ENCODE data around the gene FYCO1.

FYCO1 gene

DNA sequence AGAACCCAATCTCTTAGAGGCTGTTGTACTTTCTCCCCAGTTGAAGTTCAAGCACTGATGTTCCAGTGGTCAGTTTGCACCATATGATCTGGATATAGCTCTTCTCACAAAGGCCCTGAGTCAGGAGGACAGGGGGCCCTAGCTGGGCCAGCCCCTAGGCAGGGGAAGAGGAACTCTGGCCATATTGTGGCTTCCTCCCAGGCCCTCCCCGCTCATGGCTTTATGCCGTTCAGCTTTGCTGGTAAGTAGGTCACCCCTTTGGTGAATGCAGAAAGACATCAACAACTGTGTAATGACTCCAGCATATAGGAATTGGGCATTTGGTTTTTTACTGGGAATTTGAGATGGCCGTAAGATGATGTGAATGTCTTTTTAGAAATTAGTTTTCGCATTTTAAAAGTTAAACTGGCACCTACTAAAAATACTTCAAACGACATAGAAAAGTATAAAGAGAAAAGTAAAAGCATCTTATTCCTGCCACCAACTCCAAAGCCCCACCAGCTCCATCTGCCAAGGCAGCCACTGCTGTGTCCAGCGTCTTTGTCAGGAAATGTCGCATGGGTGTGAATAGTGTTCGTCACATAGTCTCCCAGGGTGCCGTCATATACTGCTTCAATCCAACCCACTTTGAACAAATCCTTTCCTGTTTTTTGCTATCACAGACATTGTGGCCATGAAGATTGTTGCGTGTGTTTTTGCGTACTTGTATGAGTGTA lies 84.0 kb downstream of the FYCO1 start:
- DNase-seq: no peak

GRCh38 chr3:45910892-45911291 lies 84.7 kb downstream of the FYCO1 start:
- DNase-seq: no peak

- DNase-seq: no peak
These were observed 86.1 kb downstream of the FYCO1 start for GRCh38 chr3:45909542-45909941.

GRCh38 chr3:45908761-45909160 lies 86.9 kb downstream of the FYCO1 start:
- DNase-seq: no peak

GRCh38 chr3:45907769-45908705 lies 87.6 kb downstream of the FYCO1 start:
- peak; percentile 48 for DNase-seq

DNA sequence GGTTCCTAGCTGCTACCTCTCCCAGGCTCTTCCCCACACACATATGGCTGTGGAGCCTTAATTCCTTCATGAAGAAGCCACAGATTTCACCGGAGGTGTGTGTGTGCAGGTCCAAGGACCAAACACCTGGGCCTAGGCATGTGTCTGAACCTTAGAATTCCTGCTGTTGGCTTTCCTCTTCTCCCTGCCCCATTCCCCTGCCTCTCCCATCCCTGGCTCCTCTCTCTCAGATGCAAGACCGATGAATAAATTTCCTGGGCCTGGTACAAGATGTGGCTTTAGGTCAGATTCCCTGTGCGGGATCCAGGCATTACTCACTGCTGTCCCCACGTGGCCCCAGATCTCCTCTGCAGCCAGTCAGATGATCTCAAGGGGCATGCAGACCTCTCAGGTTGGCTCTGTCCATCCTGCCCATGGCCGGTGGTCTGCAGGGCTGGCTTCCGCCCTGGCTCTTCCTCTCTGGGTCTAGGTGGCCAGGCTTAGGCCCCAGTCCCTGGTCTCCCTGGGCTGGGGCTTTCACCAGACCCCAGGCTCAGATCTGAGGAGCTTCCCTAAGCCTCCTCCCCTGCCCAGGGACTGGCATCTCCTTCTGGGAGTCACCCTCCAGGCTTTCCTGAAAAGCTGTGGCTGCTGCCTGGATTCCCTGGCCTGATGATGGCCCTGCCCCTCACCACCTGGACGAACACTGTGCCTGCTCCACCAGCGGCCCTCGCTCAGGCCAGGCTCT lies 88.8 kb downstream of the FYCO1 start:
- no peak for DNase-seq

GRCh38 chr3:45905755-45906154 lies 89.9 kb downstream of the FYCO1 start:
- no peak for DNase-seq

DNA sequence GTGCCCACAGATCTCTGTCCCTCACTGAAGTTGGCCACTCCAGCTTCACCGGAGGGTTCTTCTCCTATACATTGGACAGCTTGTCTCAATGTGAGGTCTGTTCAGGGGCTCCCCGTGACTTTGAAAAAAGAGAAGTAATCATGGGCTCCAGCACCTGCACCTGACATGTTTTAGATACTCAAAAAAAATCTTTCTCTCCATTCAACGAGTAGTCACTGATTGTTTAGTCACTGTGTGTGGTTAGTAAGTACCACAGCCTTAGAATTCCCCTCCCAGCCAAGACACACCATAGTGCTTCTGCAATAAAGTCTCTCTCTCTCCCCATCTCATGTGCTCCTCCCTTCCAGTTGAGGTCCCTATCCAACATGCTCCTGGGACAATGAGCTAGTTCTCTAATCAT lies 90.7 kb downstream of the FYCO1 start:
- no peak for DNase-seq

DNA sequence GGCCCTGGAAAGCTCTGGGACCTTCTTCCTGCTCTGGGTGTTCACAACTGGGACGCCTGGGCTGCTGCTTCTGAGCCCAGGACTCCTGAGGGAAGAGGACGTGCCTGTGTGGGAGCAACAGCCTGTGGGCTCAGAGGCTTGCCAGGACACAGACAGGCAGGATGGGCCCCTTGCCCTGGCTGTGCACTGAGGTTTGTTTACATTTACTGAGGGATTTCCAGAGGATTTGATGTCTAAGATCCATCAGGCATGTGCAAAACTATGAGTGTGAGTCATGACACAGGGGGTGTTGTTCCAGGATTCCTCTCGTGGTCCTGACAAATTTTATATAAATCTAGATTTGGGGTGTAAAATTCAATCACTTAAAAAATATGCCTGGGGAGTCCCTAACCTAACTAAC lies 98.7 kb downstream of the FYCO1 start:
- no peak for DNase-seq

DNA sequence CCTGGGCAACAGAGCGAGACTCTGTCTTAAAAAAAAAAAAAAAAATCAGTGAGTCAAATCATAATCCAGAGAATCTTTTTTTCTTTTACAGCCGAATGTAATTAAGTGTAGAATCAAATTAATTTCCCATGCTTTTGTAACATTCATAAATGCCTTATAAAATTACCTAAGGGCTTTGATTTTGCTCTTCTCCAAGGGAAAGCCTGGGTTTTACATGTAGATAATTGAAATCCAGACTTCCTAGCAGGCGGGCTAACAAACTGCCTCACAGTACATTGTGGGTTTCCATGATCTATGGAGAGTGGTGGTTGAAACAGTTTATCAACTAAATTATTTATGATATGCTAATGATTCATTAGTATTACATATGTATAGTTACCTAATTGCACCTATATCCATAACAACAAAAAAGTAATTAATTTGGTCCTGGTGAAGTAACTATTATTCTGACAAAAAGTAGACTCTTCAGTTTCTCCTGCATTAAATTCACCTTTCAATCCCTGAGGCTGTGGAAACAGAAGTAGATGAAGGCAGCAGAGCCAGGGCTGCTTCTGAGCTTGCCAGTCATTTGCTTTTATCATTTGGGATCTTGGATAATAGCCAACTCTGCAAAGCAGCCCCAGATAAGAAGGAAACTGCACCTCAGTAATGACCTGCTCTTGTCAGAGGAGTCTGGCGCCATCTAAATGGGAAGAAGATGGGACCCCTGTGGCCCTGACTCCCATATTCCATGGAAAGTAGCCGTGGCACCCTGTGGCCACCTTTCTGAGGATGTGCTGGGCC lies 99.7 kb downstream of the FYCO1 start:
- DNase-seq: no peak

GRCh38 chr3:45894015-45894414 lies 101.6 kb downstream of the FYCO1 start:
- no peak for DNase-seq

GRCh38 chr3:45892161-45892560 lies 103.5 kb downstream of the FYCO1 start:
- no peak for DNase-seq

DNA sequence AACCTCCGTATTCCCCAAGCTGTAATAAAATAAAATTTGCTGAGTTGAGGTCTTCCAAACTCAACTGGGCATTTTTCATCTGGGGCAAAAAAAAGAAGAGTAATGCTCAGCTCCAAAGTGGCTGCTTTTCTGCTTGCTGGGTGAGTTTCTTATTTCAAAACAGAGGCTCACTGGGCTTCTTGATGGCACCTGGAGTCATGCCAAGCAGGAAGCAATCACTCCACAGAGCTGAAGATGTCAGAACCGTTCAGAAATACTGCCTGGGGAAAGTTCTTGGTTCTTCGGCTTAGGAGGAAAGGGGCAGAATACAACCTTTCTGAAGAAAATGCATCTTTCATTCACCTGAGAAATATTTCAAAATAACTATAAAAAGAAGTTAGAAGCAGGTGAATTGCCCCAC lies 105.2 kb downstream of the FYCO1 start:
- no peak for DNase-seq

DNA sequence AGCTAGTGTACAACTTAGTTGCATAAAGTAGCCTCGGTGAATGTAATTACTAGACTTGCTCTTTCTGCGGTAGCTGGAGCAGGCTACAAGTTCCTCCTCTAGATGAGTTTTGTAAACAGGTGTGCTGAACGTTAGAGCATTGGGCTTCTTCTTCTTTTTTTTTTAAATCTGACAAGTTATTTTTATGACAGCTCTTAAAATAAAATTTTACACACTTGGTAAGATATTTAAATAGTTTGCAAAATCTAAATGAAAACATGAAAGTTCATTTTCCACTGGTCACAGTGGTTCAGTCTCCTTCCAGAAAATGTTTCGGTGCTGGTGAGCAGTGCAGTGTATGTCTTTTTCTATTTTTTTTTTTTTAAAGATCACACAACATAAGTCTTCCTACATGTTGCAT lies 106.3 kb downstream of the FYCO1 start:
- no peak for DNase-seq

GRCh38 chr3:45887759-45888511 lies 107.7 kb downstream of the FYCO1 start:
- DNase-seq: no peak

GRCh38 chr3:45887285-45887684 lies 108.3 kb downstream of the FYCO1 start:
- DNase-seq: no peak

DNA sequence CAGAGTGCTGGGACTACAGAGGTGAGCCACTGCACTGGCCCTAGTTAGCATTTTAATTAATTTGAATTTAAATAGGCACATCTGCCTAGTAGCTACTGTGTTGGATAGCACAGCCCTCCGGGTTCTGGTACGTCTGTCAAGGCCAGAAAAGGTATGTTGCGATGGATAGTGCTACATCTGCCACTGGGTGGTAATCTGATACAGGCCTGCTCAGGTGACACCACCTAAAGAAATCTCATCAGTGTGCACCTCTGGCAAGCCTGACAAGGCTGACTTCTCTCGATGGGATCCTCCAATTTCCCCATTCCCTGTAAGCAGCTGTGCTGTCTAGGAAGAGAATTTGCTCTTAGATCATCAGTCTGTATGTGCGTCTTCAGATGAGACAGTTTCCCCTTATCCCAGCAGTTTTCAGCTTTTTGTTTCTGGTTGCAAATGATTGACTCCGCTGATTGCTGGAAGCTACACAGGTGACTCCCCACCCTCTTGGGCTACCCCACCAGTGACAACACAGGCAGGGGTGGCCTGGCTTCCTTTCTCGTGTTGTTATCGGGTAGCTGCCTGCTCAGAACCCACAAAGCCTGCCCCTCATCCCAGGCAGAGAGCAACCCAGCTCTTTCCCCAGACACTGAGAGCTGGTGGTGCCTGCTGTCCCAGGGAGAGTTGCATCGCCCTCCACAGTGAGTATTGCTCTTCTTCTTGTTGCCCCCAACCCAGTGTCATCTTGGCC lies 109.5 kb downstream of the FYCO1 start, which contains the start of gene CCR9:
CCR9 (plus strand) TSS at position 565 of the 727 bp plus-strand sequence. CDS start 8,391 bp downstream, outside the sequence.
- DNase-seq: no peak

DNA sequence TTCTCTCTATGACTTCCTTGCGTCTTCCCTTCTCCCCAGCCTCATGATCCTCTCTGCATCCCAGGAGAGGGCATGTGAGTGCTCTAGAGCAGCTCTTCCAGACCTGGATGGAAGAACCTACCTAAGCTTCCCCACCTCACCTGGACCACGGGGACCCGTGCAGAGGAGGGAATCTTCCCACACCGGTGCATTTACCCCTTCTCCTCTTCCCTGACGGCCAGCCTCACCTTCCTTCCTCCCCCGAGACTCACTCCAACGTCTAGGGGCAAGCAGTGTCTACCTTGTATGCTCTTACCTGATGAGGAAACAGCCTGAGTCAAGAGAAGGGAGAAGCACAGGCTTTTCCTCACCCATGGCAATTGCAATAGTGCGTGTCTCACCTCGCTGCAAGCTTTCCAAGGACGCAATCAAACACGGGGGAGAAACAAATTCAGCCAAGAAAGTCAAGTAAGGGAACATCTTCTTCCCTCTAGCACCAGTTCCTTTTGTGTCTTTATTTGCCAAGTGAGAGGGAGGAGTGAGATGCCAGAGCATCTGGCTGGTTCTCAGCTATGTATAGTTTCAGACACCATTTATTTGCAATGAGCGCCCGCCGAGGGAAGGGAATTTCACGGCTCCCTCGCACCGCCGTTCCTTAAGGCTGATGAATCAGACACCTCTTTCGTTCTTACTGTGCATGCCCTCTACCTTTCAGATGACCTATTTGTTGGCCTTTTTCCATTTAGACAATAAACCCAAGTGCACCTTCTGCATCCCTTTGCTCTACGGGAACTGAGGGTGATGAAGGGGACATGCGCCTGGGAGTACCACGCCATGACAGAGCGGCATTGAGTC lies 111.0 kb downstream of the FYCO1 start:
- no peak for DNase-seq

DNA sequence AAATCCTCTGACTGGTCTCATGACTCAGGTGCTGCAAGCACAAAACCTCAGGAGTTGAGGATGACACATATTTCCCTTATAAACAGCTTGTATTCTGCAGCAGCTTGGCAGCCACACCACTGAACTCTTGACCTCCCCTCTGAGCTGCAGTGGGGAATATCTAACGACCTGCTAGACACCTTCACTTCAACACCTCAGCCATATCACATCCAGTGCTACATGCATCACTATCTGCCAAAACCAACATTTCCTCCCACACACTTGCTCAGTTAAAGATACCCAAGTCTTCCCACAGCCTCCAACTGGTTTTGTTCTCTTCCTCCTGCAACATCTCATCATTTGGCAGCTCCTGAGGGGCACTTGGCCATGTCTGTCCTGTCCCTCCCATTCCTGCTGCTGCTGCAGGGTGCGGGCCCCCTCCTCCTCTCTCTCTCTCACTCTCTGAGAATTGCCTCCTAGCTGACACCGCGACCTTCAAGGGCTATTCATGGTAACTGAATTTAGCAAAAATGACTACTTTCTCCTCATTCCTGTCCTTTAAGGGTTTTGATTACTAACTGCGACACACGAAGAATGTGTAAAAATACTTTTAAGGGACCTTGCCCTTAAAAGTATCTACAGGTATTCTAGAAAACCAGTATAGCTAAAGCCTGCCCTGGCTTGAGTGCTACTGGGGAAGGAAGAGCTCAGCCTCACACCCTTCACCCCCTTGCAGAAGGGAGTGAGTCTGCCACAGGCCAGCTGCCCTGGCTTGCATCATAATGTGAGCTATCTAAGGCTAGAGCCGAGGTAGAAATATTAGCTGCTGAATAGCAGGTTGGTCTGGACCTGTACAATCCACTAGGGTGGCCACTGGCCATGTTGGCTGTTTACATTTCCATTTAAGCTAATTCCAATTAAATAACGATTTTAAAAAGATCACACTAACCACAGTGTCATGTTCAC lies 114.3 kb downstream of the FYCO1 start:
- peak; percentile 74 for DNase-seq

Measured in CD4-positive, alpha-beta T cell treated with Interleukin-4 for 4 hours (primary cell).